ENCODE data around the gene CYP4F11. TPM values are rescaled to one million over a fixed set of nuclear protein-coding genes. Genes with fewer than 3 reads are reported as not detected.

Gene CYP4F11
- total RNA-seq, 1 experiment from 2014 or later = not detected

DNA sequence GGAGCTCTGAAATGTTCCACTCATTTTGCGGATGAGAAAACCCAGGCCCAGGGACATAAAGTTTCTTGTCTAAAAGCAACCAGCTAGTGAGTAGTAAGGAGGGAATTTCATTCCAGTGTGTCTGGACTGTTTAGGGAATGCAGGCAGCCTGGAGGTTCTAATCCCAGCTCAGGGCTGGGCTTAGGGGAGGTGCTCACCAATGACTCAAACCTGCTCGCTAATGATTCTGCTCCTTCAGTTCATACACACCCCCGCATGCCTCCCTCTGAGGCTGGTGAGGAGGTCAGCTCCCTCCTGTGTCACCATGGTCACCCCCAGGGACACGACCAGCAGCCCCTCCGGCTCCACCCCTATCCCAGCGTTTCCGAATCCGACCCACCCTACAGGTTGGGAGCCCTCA is 71.1 kb downstream of the CYP4F11 start:
- Histone ChIP-seq H3K18ac (ENCODE audit: insufficient read length, low read depth, low read length) (no peak overlapping the region), H3K9ac (ENCODE audit: extremely low read depth, insufficient read length, low read length) (no peak overlapping the region), H3K4me1 (ENCODE audit: insufficient read depth, low read length) (no peaks in the 10 kb centered on the region), H3K79me2 (ENCODE audit: insufficient read depth, low read length) (no peaks in the 10 kb centered on the region), H2BK15ac (ENCODE audit: low read depth, low read length) (no peak overlapping the region), H3K27me3 (ENCODE audit: insufficient read depth, low read length) (no peaks in the 10 kb centered on the region), H2BK20ac (ENCODE audit: low read depth, low read length, poor library complexity, severe bottlenecking) (no peak overlapping the region), H3K23ac (ENCODE audit: insufficient read length, low read depth, low read length) (no peak overlapping the region), H2AK5ac (ENCODE audit: insufficient read length, low read length) (no peak overlapping the region), H2AFZ (ENCODE audit: low read length) (no peak overlapping the region), H3K4me2 (ENCODE audit: insufficient read depth, insufficient read length, low read length) (no peak overlapping the region), H3K27ac (ENCODE audit: insufficient read length, low read depth, low read length) (no peak overlapping the region), H3K23me2 (ENCODE audit: insufficient read length, low read depth, low read length, poor library complexity, severe bottlenecking) (no peaks in the 10 kb centered on the region), H2BK120ac (ENCODE audit: low read depth, low read length, poor library complexity, severe bottlenecking) (no peak overlapping the region), H4K8ac (replicated peaks; ENCODE audit: insufficient read length, low read depth, low read length) (no peak overlapping the region), H2BK12ac (ENCODE audit: insufficient read length, low read depth, low read length) (no peak overlapping the region), H3K56ac (ENCODE audit: insufficient read length, low read depth, low read length) (no peak overlapping the region), H3K9me3 (ENCODE audit: control insufficient read depth, low read depth, low read length) (peaks cover 75% of the 10 kb centered on the region), H4K5ac (ENCODE audit: insufficient read length, low read depth, low read length) (no peak overlapping the region), H3K14ac (ENCODE audit: insufficient read depth, low read length) (no peak overlapping the region), H3K4ac (ENCODE audit: low read depth, low read length) (no peak overlapping the region), H3K79me1 (ENCODE audit: insufficient read depth, low read depth, low read length, poor library complexity, severe bottlenecking) (no peaks in the 10 kb centered on the region), H4K20me1 (ENCODE audit: control insufficient read depth, insufficient read depth, insufficient read length) (no peaks in the 10 kb centered on the region), H2BK5ac (ENCODE audit: insufficient read length, low read length) (no peak overlapping the region), H4K91ac (ENCODE audit: insufficient read length, low read depth, low read length) (no peak overlapping the region), H3T11ph (ENCODE audit: low read length) (no peak overlapping the region)
- no peak for DNase-seq
- H3K9me3 Mint-ChIP-seq = peaks cover 84 to 92% of the 10 kb centered on the region in 2 experiments
- no CpG with 5 or more reads among the region's 8 CpGs for WGBS (ENCODE audit: extremely low coverage, insufficient read length, low lambda C conversion rate)
- H3K4me1 Mint-ChIP-seq = no peaks in the 10 kb centered on the region
- no peak overlapping the region for H3K4me3 Mint-ChIP-seq
- TF ChIP-seq, protein P1, sequence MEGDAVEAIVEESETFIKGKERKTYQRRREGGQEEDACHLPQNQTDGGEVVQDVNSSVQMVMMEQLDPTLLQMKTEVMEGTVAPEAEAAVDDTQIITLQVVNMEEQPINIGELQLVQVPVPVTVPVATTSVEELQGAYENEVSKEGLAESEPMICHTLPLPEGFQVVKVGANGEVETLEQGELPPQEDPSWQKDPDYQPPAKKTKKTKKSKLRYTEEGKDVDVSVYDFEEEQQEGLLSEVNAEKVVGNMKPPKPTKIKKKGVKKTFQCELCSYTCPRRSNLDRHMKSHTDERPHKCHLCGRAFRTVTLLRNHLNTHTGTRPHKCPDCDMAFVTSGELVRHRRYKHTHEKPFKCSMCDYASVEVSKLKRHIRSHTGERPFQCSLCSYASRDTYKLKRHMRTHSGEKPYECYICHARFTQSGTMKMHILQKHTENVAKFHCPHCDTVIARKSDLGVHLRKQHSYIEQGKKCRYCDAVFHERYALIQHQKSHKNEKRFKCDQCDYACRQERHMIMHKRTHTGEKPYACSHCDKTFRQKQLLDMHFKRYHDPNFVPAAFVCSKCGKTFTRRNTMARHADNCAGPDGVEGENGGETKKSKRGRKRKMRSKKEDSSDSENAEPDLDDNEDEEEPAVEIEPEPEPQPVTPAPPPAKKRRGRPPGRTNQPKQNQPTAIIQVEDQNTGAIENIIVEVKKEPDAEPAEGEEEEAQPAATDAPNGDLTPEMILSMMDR (conservative IDR thresholded peaks at IDR 0.05) = no peak
- no peaks in the 10 kb centered on the region; the same call in 1 of the 2 replicates for H3K27me3 Mint-ChIP-seq (ENCODE audit: low read depth)
- peaks cover 5 to 35% (median 21%) of the 10 kb centered on the region in 3 experiments; a peak in 6 of 7 replicates for H3K36me3 Mint-ChIP-seq (ENCODE audit: insufficient read depth in 1 of 3, low read depth in 3 of 3)
- no peak overlapping the region for H3K27ac Mint-ChIP-seq
